AG10803 (cell line): ENCODE data around the gene SUCO.
A peak's percentile ranks its signal among the peaks of the same experiment; 100 is the strongest.

Experiments used
- DNase-seq: peaks from one replicate; pipeline ENCODE4 v3.0.0; 2010; ENCODE audit warnings: low read depth
- H3K4me3 ChIP-seq: 2 replicates; pipeline ENCODE4 v1.5.1; 2011; ENCODE audit warnings: mild to moderate bottlenecking, low read length, control low read depth
- TF ChIP-seq, protein P1 (sequence below): conservative IDR thresholded peaks from 2 replicates; pipeline ENCODE4 v1.5.1; 2011; ENCODE audit warnings: mild to moderate bottlenecking, low read length, control low read depth, inconsistent platforms

SUCO gene

DNA sequence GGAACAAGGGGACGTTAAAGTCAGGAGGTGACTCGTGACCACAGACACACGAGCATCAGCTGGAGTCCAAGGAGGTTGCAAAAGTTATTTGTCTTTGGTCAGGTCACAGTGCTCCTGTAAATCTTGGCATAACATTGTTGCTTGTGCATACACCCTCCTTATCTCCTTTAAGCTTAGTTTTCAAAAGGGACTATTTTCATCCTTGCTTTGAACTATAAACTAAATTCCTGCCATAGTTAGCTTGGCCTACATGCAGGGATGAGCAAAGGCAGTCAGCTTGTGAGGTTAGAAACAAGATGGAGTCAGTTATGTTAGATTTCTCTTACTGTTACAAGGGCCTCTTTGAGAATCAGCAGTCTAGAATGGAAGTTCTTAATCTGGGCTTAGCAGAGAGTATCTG is 97.9 kb downstream of the SUCO start:
- no peak overlapping the region for H3K4me3 ChIP-seq
- TF ChIP-seq, protein P1, sequence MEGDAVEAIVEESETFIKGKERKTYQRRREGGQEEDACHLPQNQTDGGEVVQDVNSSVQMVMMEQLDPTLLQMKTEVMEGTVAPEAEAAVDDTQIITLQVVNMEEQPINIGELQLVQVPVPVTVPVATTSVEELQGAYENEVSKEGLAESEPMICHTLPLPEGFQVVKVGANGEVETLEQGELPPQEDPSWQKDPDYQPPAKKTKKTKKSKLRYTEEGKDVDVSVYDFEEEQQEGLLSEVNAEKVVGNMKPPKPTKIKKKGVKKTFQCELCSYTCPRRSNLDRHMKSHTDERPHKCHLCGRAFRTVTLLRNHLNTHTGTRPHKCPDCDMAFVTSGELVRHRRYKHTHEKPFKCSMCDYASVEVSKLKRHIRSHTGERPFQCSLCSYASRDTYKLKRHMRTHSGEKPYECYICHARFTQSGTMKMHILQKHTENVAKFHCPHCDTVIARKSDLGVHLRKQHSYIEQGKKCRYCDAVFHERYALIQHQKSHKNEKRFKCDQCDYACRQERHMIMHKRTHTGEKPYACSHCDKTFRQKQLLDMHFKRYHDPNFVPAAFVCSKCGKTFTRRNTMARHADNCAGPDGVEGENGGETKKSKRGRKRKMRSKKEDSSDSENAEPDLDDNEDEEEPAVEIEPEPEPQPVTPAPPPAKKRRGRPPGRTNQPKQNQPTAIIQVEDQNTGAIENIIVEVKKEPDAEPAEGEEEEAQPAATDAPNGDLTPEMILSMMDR, result no peak
- no peak for DNase-seq

DNA sequence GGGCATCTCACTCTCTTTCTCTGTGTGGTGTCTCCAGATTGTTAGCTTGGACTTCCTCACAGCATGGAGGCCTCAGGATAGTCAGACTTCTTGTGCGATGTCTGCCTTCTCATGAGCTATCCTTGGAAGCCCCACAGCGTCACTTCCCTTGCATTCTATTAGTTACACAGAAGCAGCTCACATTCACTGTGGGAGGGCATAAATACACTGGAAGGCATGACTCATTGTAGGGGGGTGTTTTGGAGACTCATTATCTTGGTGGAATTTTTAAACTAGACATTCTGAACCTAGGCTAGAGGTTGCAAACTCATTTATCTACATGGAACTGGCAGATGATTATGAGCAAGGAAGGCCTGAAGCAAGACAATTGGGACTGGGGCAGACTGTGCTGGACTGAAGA is 104.6 kb downstream of the SUCO start:
- H3K4me3 ChIP-seq, result no peak overlapping the region
- peak; percentile 67 for DNase-seq
- TF ChIP-seq, protein P1, result no peak

DNA sequence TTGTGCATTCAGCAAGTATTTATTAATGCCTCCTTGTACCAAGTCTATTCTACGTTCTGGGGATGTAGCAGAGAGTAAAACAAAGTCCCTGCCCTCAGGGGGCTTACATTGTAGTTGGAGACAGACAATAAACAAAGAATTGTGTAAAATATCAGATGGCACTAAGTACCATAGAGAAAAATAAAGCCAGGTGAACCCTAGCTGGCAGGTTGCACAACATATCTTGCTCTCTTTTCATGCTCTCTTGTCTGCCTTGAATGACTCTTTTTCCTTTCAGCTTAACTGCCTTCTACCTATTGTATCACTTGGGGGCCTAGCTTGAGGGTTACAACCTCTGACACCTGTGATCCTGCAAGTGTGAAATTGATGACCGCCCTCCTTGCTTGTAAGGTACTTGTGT is 105.3 kb downstream of the SUCO start:
- no peak overlapping the region for H3K4me3 ChIP-seq
- TF ChIP-seq, protein P1, result no peak
- no peak for DNase-seq

DNA sequence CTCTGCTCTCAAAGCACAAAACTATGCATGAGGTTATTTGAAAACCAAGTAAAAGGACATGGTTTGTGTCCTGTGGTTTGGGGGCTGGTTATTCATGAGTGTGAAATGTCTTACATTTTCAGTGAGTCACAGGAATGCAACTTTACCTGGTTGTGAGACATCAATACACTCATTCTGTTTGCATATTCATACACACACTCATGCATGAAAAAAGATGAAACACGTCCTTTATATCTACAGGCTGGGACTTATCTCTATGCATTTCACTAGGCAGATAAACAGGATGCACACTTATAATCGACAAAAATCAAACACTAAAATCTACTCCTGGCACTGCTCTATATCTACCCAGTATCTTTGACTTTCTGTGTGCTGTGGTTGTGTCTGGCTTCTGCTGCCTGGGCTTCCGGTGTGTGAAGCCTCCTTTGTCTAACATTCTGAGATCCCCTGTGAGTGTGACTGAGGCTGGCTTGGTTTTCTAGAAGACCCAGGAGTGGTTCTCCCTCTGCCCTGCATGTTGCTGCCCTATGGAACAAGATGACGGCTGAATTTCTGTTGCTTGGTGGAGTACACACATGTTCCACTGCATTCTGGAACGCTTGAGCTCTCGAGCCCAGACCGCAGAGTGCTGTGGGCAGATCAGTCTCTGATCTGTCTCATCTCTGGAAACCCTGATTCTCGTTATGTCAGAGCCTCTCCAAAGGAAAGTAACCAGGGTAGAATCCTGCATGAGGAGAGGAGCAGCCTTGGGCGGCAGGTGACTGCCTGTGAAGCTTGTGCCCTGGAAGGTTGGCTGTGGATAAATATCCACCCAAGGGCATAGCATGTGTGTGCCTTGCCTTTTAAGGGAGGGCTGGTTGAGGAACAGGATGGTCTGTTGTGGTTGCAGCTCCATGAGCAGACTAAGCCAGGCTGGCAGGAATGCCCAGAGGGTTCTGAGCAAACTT is 106.2 kb downstream of the SUCO start:
- 0 out of 2 replicates have a peak overlapping the region, but pooled peaks have one; percentile 10 for H3K4me3 ChIP-seq
- TF ChIP-seq, protein P1, result no peak
- DNase-seq, result peak; percentile 91

DNA sequence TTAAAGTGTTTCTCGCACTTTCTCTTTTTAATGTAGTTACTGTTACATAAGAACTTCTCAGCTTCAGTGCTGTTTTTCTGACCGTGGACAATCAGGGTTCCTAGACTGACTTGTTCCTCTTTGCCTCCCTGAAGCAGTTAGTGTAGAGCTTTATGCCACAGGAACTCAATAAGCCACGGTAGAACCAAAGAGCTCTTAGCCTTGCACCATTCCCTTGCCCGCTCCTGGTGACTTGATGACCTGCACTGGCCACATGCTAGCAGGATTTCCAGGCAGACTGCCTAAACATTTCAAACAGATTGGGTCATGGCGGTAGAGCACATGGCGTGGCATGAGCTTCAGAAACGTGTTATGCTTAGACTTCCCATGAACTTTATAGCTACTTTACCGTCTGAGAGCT is 107.2 kb downstream of the SUCO start:
- TF ChIP-seq, protein P1, result no peak
- no peak overlapping the region for H3K4me3 ChIP-seq
- peak; percentile 71 for DNase-seq

DNA sequence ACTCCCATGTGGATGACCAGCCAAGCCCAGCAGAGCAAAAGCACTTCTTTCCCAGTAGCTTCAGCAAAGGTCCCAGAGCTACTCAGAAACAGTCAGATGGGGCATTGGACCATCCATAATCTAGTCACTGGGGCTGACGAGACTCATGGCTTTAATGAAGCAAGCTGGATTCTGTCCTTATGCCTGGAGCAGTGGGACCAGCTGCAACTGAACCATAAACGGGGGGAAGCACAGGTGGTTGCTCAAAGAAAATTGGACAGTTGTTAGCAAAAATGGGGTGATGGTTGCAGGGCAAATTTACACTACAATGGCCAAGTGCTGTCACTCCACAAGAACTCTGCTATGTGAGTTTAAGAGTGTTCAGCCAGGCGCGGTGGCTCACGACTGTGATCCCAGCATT is 108.5 kb downstream of the SUCO start:
- no peak for DNase-seq
- no peak overlapping the region for H3K4me3 ChIP-seq
- TF ChIP-seq, protein P1, result no peak

DNA sequence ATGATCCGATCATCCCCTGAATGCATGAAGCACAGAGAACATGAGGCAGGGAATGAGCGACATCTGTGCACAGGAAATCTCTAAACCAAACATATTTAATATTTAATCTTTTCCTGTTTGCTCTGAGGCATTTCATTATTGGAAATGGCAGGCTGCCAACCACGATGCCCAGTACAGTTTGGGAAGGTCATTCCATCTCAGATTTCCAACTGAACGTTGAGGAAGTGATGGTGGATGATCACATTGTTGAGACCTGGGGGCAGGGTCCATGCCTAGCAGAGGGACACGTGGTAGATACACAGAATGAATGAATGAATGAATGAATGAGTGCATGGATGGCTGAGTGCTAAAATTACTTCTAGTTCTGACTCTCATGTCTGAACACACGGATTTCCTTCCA is 110.0 kb downstream of the SUCO start:
- no peak overlapping the region for H3K4me3 ChIP-seq
- TF ChIP-seq, protein P1, result no peak
- DNase-seq, result no peak
